Activated CD8-positive, alpha-beta memory T cell treated with anti-CD3 and anti-CD28 coated beads, Interleukin-2, amount 50 U/mL, for 24 hours (primary cell): Measurements from ENCODE around the gene PLK5.

Source experiments
- DNase-seq: peaks from one replicate; pipeline ENCODE4 v3.0.0-alpha.2; 2020; ENCODE audit errors: extremely low read depth

Gene PLK5

GRCh38 chr19:1577090-1577928 lies 53.4 kb downstream of the PLK5 start:
- no peak for DNase-seq

GRCh38 chr19:1577929-1578618 lies 54.2 kb downstream of the PLK5 start:
- DNase-seq = no peak

GRCh38 chr19:1579222-1579621 lies 55.3 kb downstream of the PLK5 start:
- no peak for DNase-seq

GRCh38 chr19:1580382-1580781 lies 56.5 kb downstream of the PLK5 start:
- no peak for DNase-seq

- DNase-seq = no peak
Observed at GRCh38 chr19:1580957-1581356, 57.1 kb downstream of the PLK5 start.

- no peak for DNase-seq
Observed at GRCh38 chr19:1582201-1582600, 58.3 kb downstream of the PLK5 start.

- no peak for DNase-seq
Observed at GRCh38 chr19:1584500-1585242, 60.8 kb downstream of the PLK5 start.

- no peak for DNase-seq
Observed at GRCh38 chr19:1585243-1585580, 61.3 kb downstream of the PLK5 start.
